ENCODE data around the gene ZNF529.

- TF ChIP-seq CTCF (IDR thresholded peaks at IDR 0.05) (no peak), POLR2A (IDR thresholded peaks at IDR 0.05) (no peak), EP300 (IDR thresholded peaks at IDR 0.05) (no peak), POLR2AphosphoS5 (IDR thresholded peaks at IDR 0.05) (no peak)
Measured at GRCh38 chr19:36547001-36547732, 25.9 kb downstream of the ZNF529 start.

Data from stomach (tissue), 4 donors.